Uterus (tissue), 4 donors: ENCODE data around the gene DENND2A. TPM values are rescaled to one million over a fixed set of nuclear protein-coding genes. Genes with fewer than 3 reads are reported as not detected.

Source experiments
- DNase-seq, 2 donors: peaks; one replicate each; pipeline ENCODE4 v3.0.0-alpha.2; 2019 to 2020
- H3K27ac ChIP-seq, 2 donors: fragments of 200-600 bp; sonication (generic); 1 replicate in 1 of 2; 2 replicates in 1 of 2; pipeline ENCODE4 v1.5.1; 2016 to 2018
- H3K27me3 ChIP-seq, 2 donors: fragments of 200-600 bp; sonication (generic); one replicate each; pipeline ENCODE4 v1.5.1; 2018 to 2019; ENCODE audit warnings: control low read depth in 1 of 2
- H3K36me3 ChIP-seq, 2 donors: fragments of 200-600 bp; sonication (generic); one replicate each; pipeline ENCODE4 v1.5.1; 2019; ENCODE audit warnings: control low read depth in 1 of 2
- H3K4me1 ChIP-seq, 2 donors: fragments of 200-600 bp; sonication (generic); one replicate each; pipeline ENCODE4 v1.5.1; 2018 to 2019; ENCODE audit warnings: control low read depth in 1 of 2
- H3K4me3 ChIP-seq, 2 donors: fragments of 200-600 bp; sonication (generic); 1 replicate in 1 of 2; 2 replicates in 1 of 2; pipeline ENCODE4 v1.5.1; 2018 to 2019; ENCODE audit warnings: mild to moderate bottlenecking in 1 of 2
- H3K9me3 ChIP-seq, 2 donors: fragments of 200-600 bp; sonication (generic); one replicate each; pipeline ENCODE4 v1.5.1; 2019; ENCODE audit warnings: control low read depth in 1 of 2
- POLR2A ChIP-seq, 2 donors: fragments of 450-650 bp; IDR thresholded peaks; one replicate each; pipeline ENCODE4 v1.6.1; 2016; ENCODE audit warnings: antibody characterized with exemption in 2 of 2, mild to moderate bottlenecking in 1 of 2, moderate library complexity in 1 of 2
- intact Hi-C: fragments of 100-400 bp; cut with DNase I; formaldehyde crosslinking; loops from one replicate; pipeline ENCODE4 v1.15.1; 2023; ENCODE audit warnings: low total_unique reads
- total RNA-seq, 4 donors: library from RNA; depleted of rRNA in 3 of 4; stranded (reverse); fragments of >200 nt in 3 of 4; gene quantifications; one replicate each; pipeline versions ENCODE4 v1.1.0 to v1.2.4, GENCODE V29; 2014 to 2023
- TF ChIP-seq, protein P1 (sequence below), 4 experiments: fragments of 200-600 bp in 2 of 4; fragments of 450-650 bp in 2 of 4; sonication (generic) in 2 of 4; IDR thresholded peaks; one replicate each; pipeline ENCODE4 v1.5.1; 2016 to 2019; ENCODE audit warnings: antibody characterized with exemption in 4 of 4, mild to moderate bottlenecking in 2 of 4, moderate library complexity in 1 of 4
- donor health status: DM: yes; HTN: yes; CAD: no.

DENND2A gene
- total RNA-seq, 4 donors from 2014 or later, result 9.1 to 84.8 (median 35.5) TPM

DNA sequence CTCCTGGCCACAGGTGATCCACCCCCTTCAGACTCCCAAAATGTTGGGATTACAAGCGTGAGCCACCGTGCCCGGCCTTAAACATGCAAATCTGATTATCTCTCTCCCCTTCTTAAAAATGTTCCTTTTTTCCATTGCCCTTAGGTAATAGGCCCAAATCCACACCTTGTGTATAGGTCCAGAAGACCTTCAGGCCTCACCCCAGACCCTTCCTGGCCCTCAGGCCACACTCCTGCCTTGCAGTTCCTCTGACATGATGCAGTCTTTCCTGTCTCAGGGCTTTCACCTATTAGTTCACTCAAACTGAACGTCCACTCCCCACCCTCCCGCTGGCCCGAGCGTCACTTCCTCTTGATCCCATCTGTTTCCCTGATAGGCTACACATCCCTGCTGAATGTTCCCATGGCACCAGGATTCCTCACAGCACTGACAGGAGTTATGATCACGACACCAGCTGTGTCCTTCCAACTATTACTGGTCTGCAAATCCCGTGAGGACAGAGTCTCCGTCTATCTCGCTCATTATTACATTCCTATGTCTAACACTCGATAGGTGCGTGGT, 46.4 kb downstream of the DENND2A start:
- TF ChIP-seq, protein P1, sequence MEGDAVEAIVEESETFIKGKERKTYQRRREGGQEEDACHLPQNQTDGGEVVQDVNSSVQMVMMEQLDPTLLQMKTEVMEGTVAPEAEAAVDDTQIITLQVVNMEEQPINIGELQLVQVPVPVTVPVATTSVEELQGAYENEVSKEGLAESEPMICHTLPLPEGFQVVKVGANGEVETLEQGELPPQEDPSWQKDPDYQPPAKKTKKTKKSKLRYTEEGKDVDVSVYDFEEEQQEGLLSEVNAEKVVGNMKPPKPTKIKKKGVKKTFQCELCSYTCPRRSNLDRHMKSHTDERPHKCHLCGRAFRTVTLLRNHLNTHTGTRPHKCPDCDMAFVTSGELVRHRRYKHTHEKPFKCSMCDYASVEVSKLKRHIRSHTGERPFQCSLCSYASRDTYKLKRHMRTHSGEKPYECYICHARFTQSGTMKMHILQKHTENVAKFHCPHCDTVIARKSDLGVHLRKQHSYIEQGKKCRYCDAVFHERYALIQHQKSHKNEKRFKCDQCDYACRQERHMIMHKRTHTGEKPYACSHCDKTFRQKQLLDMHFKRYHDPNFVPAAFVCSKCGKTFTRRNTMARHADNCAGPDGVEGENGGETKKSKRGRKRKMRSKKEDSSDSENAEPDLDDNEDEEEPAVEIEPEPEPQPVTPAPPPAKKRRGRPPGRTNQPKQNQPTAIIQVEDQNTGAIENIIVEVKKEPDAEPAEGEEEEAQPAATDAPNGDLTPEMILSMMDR (IDR thresholded peaks at IDR 0.05), result no peak
- TF ChIP-seq POLR2A (IDR thresholded peaks at IDR 0.05), result no peak
- DNase-seq, result no peak
- intact Hi-C loops, result no loop called here
- no peaks in the 10 kb centered on the region for H3K9me3 ChIP-seq
- no peak overlapping the region for H3K4me3 ChIP-seq
- no peak overlapping the region for H3K27ac ChIP-seq
- H3K4me1 ChIP-seq, result no peaks in the 10 kb centered on the region
- no peaks in the 10 kb centered on the region for H3K27me3 ChIP-seq
- no peaks in the 10 kb centered on the region for H3K36me3 ChIP-seq

DNA sequence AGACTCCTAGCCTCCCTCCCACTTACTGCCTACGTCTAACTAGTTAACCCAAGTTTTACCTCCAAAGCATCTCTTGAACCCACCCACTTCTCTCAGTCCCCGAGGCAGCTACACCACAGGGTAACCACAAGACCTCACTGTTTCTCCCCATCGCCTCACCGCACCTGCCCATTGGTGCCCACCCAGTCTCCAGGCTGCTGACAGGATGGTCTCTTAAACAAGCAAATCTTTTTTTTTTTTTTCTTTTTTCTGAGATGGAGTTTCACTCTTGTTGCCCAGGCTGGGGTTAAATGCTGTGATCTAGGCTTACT, 47.0 kb downstream of the DENND2A start:
- intact Hi-C loops, result no loop called here
- TF ChIP-seq, protein P1 (IDR thresholded peaks at IDR 0.05), result no peak
- TF ChIP-seq POLR2A (IDR thresholded peaks at IDR 0.05), result no peak
- no peak overlapping the region for H3K27ac ChIP-seq
- H3K36me3 ChIP-seq, result no peaks in the 10 kb centered on the region
- H3K4me3 ChIP-seq, result no peak overlapping the region
- H3K9me3 ChIP-seq, result no peaks in the 10 kb centered on the region
- DNase-seq, result no peak
- H3K27me3 ChIP-seq, result no peaks in the 10 kb centered on the region
- H3K4me1 ChIP-seq, result no peaks in the 10 kb centered on the region

DNA sequence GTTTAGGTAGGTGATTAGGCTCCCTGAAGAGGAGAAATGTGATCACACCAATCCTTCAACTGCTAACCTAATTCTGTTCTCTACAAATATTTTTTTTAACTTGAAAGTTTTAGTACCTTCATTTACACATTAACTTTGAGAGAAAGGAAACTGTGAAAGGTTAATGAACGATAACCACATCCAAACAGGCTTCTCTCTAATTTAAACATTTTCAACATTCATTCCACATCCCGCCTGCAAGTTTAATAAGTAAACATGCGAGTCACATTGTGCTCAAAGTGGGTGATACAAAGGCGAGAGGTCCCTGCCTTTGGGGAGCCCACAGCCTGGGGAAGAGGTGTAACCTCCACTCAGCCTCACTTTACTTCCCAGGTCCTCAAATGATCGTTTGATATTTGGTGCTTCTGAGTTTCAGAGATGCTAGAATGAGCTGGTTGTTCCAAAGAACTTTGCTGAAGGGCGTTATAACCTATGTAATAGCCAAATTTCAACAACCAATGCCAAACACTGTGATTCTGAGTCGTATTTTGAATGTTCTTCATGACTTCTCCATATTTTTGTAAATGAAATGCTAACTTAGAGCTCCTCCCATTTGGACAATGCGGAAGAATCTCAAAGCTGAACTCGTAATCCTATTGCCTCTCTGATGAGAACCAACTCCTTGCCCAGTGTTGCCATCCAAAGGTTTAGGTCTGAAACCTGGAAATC, 47.5 kb downstream of the DENND2A start:
- Histone ChIP-seq H3K27me3 (no peaks in the 10 kb centered on the region), H3K36me3 (no peaks in the 10 kb centered on the region), H3K4me1 (no peaks in the 10 kb centered on the region), H3K9me3 (no peaks in the 10 kb centered on the region), H3K27ac (no peak overlapping the region), H3K4me3 (no peak overlapping the region)
- TF ChIP-seq, protein P1 (IDR thresholded peaks at IDR 0.05), result no peak
- TF ChIP-seq POLR2A (IDR thresholded peaks at IDR 0.05), result no peak
- intact Hi-C loops, result no loop called here
- DNase-seq, result no peak

DNA sequence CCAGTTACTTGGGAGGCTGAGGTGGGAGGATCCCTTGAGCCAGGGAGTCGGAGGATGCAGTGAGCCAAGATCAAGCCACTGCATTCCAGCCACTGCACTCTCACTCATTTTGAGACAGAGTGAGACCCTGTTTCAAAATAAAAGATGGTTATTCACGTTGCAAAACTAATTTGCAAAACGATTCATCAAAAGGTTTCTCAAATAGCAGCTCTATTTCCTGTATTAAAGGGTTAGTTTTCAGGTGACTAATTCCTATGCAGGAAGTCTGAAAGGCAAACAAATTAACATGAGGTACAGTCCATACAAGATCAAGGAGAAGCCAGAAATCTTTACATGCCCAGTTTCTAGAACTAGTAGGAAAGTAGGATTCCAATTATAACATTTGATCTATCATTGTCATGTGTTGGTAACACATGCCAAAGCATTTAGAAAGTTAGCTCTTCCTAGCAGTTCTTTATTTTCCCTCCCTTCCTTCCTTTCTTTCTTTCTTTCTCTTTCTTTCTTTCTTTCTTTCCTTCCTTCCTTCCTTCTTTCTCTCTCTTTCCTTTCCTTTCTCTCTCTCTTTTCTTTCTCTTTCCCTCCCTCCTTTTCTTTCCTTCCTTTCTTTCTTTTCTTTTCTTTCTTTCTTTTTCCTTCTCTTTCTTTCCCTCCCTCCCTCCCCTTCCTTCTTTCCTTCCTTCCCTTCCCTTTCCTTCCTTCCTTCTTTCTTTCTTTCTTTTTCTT, 49.3 kb downstream of the DENND2A start:
- Histone ChIP-seq H3K36me3 (no peaks in the 10 kb centered on the region), H3K27me3 (no peaks in the 10 kb centered on the region), H3K9me3 (no peaks in the 10 kb centered on the region), H3K27ac (no peak overlapping the region), H3K4me1 (no peaks in the 10 kb centered on the region), H3K4me3 (no peak overlapping the region)
- TF ChIP-seq, protein P1 (IDR thresholded peaks at IDR 0.05), result no peak
- TF ChIP-seq POLR2A (IDR thresholded peaks at IDR 0.05), result no peak
- intact Hi-C loops, result no loop called here
- DNase-seq, result no peak

DNA sequence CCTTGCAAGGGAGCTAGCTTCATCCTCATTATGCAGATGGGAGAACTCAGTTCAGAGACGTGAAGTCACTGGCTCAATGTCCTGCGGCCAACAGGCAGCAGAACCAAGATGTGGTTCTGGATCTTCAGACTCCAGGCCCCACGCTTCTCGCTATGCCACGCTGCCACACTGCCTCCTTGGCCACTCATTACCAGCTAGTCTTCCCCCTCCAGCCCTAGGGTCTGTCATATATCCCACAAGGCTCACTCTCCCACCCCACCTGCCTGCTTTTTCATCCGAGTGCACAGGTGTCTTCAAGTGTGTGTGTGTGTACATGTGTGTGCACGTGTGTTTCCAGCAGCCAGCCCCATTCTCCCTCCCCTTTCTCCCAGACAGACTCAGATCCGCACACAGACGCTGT, 53.4 kb downstream of the DENND2A start:
- H3K27me3 ChIP-seq, result no peaks in the 10 kb centered on the region
- H3K4me1 ChIP-seq, result no peaks in the 10 kb centered on the region
- TF ChIP-seq POLR2A (IDR thresholded peaks at IDR 0.05), result no peak
- TF ChIP-seq, protein P1 (IDR thresholded peaks at IDR 0.05), result no peak
- intact Hi-C loops, result no loop called here
- no peak for DNase-seq
- no peak overlapping the region for H3K27ac ChIP-seq
- no peak overlapping the region for H3K4me3 ChIP-seq
- no peaks in the 10 kb centered on the region for H3K9me3 ChIP-seq
- no peaks in the 10 kb centered on the region for H3K36me3 ChIP-seq
